PC-9 (cell line): ENCODE measurements around the gene MPHOSPH9.

Experiments used
- EZH2 ChIP-seq: fragments of 200-600 bp; sonication (generic); IDR thresholded peaks from 2 replicates; pipeline ENCODE4 v1.8.0; 2017; ENCODE audit warnings: antibody characterized with exemption, low read depth
- TF ChIP-seq, protein P1 (sequence below): fragments of 200-600 bp; sonication (generic); conservative IDR thresholded peaks from 2 replicates; pipeline ENCODE4 v1.6.1; 2017; ENCODE audit warnings: mixed run types, antibody characterized with exemption, mild to moderate bottlenecking, moderate library complexity

DNA sequence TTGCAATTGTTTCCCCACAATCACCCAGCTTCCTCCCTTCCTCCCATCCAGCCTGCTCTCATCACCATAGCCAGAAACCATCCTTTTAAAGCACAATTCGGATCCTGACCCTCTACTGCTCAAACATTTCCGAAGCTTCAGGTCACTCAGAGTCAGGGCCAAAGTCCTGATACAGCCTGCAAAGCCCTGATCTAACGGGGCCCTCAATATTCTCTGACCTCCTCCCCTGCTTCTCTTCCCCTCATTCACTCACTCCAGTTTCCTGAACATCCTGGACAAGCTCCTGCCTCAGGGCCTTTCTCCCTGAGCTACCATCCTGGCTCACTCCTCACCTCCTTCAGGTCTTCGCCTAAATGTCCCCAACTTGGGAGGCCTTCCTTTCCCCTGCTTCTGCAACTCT, 128.1 kb downstream of the MPHOSPH9 start:
- TF ChIP-seq, protein P1, sequence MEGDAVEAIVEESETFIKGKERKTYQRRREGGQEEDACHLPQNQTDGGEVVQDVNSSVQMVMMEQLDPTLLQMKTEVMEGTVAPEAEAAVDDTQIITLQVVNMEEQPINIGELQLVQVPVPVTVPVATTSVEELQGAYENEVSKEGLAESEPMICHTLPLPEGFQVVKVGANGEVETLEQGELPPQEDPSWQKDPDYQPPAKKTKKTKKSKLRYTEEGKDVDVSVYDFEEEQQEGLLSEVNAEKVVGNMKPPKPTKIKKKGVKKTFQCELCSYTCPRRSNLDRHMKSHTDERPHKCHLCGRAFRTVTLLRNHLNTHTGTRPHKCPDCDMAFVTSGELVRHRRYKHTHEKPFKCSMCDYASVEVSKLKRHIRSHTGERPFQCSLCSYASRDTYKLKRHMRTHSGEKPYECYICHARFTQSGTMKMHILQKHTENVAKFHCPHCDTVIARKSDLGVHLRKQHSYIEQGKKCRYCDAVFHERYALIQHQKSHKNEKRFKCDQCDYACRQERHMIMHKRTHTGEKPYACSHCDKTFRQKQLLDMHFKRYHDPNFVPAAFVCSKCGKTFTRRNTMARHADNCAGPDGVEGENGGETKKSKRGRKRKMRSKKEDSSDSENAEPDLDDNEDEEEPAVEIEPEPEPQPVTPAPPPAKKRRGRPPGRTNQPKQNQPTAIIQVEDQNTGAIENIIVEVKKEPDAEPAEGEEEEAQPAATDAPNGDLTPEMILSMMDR = no peak
- no peak for TF ChIP-seq EZH2
